GM12878 (cell line): Measurements from ENCODE around the gene TAF6L. TPM values are rescaled to one million over a fixed set of nuclear protein-coding genes. Genes with fewer than 3 reads are reported as not detected.

Experiments
- BCLAF1 ChIP-seq: fragments of 450-650 bp; IDR thresholded peaks from 2 replicates; pipeline ENCODE4 v1.6.1; 2017; ENCODE audit warnings: antibody characterized with exemption, mild to moderate bottlenecking, moderate library complexity
- CHD2 ChIP-seq: IDR thresholded peaks from 2 replicates; pipeline ENCODE4 v1.6.1; 2011; ENCODE audit warnings: low read depth, low read length, improper control_type of control experiment, borderline replicate concordance
- CREB1 ChIP-seq: IDR thresholded peaks from 2 replicates; pipeline ENCODE4 v1.6.1; 2012; ENCODE audit warnings: low read depth, mild to moderate bottlenecking, inconsistent platforms
- HCFC1 ChIP-seq: fragments of 150-350 bp; IDR thresholded peaks from 2 replicates; pipeline ENCODE4 v1.6.1; 2014; ENCODE audit warnings: low read length
- KAT2A ChIP-seq: conservative IDR thresholded peaks from 2 replicates; pipeline ENCODE4 v1.6.1; 2011; ENCODE audit warnings: low read depth, low read length; ENCODE audit not compliant: control insufficient read depth
- MEF2B ChIP-seq: fragments of 450-650 bp; IDR thresholded peaks from 2 replicates; pipeline ENCODE4 v1.6.1; 2018; ENCODE audit warnings: mild to moderate bottlenecking, moderate library complexity; ENCODE audit not compliant: partially characterized antibody, poor library complexity, severe bottlenecking
- NBN ChIP-seq: fragments of 450-650 bp; IDR thresholded peaks from 2 replicates; pipeline ENCODE4 v1.6.1; 2016
- NFYB ChIP-seq: IDR thresholded peaks from 2 replicates; pipeline ENCODE4 v1.6.1; 2011; ENCODE audit warnings: low read depth, mild to moderate bottlenecking, low read length, improper control_type of control experiment, moderate library complexity; ENCODE audit not compliant: insufficient read depth
- PAX5 ChIP-seq: IDR thresholded peaks from 2 replicates; pipeline ENCODE4 v1.6.1; 2011; ENCODE audit warnings: low read depth, low read length, borderline replicate concordance
- RELA ChIP-seq: fragments of 450-650 bp; IDR thresholded peaks from 2 replicates; pipeline ENCODE4 v1.8.0; 2014; ENCODE audit warnings: borderline replicate concordance; ENCODE audit not compliant: partially characterized antibody
- SUZ12 ChIP-seq: fragments of 200-600 bp; sonication (generic); IDR thresholded peaks from one replicate; pipeline ENCODE4 v1.6.1; 2018; ENCODE audit warnings: antibody characterized with exemption, mild to moderate bottlenecking; ENCODE audit not compliant: unreplicated experiment
- TAF1 ChIP-seq: IDR thresholded peaks from 2 replicates; pipeline ENCODE4 v1.6.1; 2011; ENCODE audit warnings: mild to moderate bottlenecking, low read depth, low read length, borderline replicate concordance
- USF1 ChIP-seq: IDR thresholded peaks from 2 replicates; pipeline ENCODE4 v1.6.1; 2011; ENCODE audit warnings: borderline replicate concordance, low read depth, mild to moderate bottlenecking, moderate library complexity, mixed read lengths, low read length; ENCODE audit not compliant: insufficient read depth; ENCODE audit errors: extremely low read length
- ZNF274 ChIP-seq: IDR thresholded peaks from one replicate; pipeline ENCODE4 v1.8.0; 2011; ENCODE audit not compliant: insufficient read length, insufficient read depth
- polyA plus RNA-seq, 11 experiments: library from polyadenylated mRNA; depleted of rRNA in 4 of 11; unstranded in 6 of 11; stranded (reverse) in 5 of 11; fragments of >200 nt; fragmentation: Nextera tagmentation in 4 of 11; fragmentation: Illumina TruSeq in 1 of 11; extraction: Ambion mirVana in 4 of 11; extraction: Trizol in 1 of 11; gene quantifications; 1 replicate in 1 of 11; 2 replicates in 10 of 11; pipeline versions ENCODE4 v1.2.1 to v1.2.3, GENCODE V29; 2011 to 2016; ENCODE audit warnings: inconsistent platforms in 2 of 11, missing spikeins in 2 of 11, low read depth in 1 of 11
- total RNA-seq, 4 experiments: library from RNA; depleted of rRNA in 3 of 4; stranded (reverse); fragments of >200 nt in 3 of 4; fragmentation: Illumina TruSeq in 1 of 4; extraction: Trizol in 1 of 4; gene quantifications; 2 replicates each; pipeline versions ENCODE4 v1.2.1 to v1.2.3, GENCODE V29; 2013 to 2021
- TF ChIP-seq, protein P1 (sequence below): fragments of 150-350 bp; IDR thresholded peaks from 2 replicates; pipeline ENCODE4 v1.6.1; 2016; ENCODE audit warnings: low read depth, low read length
- TF ChIP-seq, protein P2 (sequence below): fragments of 450-650 bp; formaldehyde crosslinking; IDR thresholded peaks from 2 replicates; pipeline ENCODE4 v1.4.0; 2022; ENCODE audit warnings: mild to moderate bottlenecking, moderate library complexity
- TF ChIP-seq, protein P3 (sequence below): fragments of 450-650 bp; IDR thresholded peaks from 2 replicates; pipeline ENCODE4 v1.6.1; 2016; ENCODE audit warnings: mild to moderate bottlenecking

TAF6L gene
- total and polyA plus RNA-seq, 10 of the 15 experiments (the other 5 are each of a cell fraction or from before 2014, with no cell fraction given), result 0.15 to 35.6 (median 19.0) TPM

GRCh38 chr11:62831520-62832335 lies 60.5 kb downstream of the TAF6L start, which contains the start of gene STX5 (continued):
- TF ChIP-seq BCLAF1, result no peak
- TF ChIP-seq, protein P1, sequence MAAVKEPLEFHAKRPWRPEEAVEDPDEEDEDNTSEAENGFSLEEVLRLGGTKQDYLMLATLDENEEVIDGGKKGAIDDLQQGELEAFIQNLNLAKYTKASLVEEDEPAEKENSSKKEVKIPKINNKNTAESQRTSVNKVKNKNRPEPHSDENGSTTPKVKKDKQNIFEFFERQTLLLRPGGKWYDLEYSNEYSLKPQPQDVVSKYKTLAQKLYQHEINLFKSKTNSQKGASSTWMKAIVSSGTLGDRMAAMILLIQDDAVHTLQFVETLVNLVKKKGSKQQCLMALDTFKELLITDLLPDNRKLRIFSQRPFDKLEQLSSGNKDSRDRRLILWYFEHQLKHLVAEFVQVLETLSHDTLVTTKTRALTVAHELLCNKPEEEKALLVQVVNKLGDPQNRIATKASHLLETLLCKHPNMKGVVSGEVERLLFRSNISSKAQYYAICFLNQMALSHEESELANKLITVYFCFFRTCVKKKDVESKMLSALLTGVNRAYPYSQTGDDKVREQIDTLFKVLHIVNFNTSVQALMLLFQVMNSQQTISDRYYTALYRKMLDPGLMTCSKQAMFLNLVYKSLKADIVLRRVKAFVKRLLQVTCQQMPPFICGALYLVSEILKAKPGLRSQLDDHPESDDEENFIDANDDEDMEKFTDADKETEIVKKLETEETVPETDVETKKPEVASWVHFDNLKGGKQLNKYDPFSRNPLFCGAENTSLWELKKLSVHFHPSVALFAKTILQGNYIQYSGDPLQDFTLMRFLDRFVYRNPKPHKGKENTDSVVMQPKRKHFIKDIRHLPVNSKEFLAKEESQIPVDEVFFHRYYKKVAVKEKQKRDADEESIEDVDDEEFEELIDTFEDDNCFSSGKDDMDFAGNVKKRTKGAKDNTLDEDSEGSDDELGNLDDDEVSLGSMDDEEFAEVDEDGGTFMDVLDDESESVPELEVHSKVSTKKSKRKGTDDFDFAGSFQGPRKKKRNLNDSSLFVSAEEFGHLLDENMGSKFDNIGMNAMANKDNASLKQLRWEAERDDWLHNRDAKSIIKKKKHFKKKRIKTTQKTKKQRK, result peak; percentile 94
- peak; percentile 96 for TF ChIP-seq NBN
- no peak for TF ChIP-seq SUZ12
- peak; percentile 97 for TF ChIP-seq TAF1
- peak; percentile 71; the same call in 1 of the 2 replicates for TF ChIP-seq PAX5
- TF ChIP-seq KAT2A, result no peak
- no peak for TF ChIP-seq ZNF274
- TF ChIP-seq, protein P2, sequence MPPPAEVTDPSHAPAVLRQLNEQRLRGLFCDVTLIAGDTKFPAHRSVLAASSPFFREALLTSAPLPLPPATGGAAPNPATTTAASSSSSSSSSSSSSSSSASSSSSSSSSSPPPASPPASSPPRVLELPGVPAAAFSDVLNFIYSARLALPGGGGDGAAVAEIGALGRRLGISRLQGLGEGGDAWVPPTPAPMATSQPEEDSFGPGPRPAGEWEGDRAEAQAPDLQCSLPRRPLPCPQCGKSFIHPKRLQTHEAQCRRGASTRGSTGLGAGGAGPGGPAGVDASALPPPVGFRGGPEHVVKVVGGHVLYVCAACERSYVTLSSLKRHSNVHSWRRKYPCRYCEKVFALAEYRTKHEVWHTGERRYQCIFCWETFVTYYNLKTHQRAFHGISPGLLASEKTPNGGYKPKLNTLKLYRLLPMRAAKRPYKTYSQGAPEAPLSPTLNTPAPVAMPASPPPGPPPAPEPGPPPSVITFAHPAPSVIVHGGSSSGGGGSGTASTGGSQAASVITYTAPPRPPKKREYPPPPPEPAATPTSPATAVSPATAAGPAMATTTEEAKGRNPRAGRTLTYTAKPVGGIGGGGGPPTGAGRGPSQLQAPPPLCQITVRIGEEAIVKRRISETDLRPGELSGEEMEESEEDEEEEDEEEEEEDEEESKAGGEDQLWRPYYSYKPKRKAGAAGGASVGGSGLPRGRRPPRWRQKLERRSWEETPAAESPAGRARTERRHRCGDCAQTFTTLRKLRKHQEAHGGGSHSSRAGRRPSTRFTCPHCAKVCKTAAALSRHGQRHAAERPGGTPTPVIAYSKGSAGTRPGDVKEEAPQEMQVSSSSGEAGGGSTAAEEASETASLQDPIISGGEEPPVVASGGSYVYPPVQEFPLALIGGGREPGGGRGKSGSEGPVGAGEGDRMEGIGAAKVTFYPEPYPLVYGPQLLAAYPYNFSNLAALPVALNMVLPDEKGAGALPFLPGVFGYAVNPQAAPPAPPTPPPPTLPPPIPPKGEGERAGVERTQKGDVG, result no peak
- peak; percentile 94 for TF ChIP-seq CHD2
- TF ChIP-seq, protein P3, sequence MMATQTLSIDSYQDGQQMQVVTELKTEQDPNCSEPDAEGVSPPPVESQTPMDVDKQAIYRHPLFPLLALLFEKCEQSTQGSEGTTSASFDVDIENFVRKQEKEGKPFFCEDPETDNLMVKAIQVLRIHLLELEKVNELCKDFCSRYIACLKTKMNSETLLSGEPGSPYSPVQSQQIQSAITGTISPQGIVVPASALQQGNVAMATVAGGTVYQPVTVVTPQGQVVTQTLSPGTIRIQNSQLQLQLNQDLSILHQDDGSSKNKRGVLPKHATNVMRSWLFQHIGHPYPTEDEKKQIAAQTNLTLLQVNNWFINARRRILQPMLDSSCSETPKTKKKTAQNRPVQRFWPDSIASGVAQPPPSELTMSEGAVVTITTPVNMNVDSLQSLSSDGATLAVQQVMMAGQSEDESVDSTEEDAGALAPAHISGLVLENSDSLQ, result peak; percentile 99
- TF ChIP-seq RELA, result peak; percentile 52
- peak; percentile 52 for TF ChIP-seq USF1
- TF ChIP-seq NFYB, result peak; percentile 95
- peak; percentile 5 for TF ChIP-seq MEF2B
- TF ChIP-seq CREB1, result peak; percentile 96
- peak; percentile 11; the same call in 1 of the 2 replicates for TF ChIP-seq HCFC1
